ENCODE measurements around the gene TMEM165. TPM values are rescaled to one million over a fixed set of nuclear protein-coding genes. Genes with fewer than 3 reads are reported as not detected.

The TMEM165 gene
- total RNA-seq, 1 experiment from 2014 or later = 90.4 TPM

DNA sequence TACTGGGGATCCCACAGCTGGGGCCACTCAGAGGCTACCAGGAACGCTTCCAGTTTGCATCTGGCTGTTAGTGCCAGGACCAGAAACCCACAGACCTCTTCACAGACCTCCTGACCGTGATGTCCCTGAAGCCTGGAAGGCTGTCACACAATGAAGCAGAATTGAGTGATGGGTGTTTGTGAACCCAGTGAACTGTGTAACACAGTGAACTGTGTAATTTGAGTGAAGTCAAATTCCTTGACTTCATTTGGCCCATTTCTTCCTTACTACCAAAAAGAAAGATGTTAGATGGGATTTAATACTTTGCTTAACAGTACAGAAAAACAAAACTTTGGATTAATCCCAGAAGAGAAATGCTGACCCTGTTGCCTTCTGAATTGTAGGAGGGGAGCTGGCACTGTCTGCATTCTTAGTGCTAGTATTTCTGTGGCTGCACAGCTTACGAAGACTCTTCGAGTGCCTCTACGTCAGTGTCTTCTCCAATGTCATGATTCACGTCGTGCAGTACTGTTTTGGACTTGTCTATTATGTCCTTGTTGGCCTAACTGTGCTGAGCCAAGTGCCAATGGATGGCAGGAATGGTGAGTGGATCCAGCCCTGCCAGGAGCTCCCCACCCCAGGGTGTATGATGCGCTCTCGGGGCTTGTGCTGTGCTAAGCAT is 31.9 kb upstream of the TMEM165 start:
- H3K4me3 Mint-ChIP-seq (ENCODE audit: unreplicated experiment) = no peak overlapping the region
- no TSS peak for BruUV-seq (replicated peaks)

DNA sequence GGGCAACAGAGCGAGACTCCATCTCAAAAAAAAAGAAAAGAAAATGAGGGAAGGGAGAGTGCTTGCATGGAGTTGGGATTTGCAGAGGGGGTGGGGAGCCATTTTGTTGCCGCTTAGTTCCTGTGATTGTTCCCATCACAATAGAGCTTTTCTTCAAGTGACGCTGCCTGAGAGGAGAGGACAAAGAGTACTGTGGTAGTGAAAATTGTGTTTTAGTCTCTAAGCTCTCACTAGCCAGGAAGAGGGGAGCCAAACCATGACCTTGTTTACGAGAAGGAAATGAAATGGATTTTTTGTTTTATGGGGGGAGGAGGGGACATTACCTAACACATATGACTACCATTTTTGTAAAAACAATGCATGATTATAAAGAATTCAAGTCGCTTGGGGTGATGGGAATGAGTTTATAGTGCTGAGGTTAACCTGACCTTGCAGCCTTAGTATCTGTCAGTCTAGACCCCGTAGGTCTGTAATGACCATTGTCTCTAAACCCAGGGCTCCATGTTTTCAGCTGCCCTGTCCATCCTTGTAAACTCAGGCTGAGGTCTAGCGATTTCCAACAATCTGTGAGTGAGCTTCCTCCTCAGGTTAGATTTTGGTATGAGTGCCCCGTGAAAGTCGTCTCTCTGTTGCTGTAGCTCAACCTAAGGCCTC is 30.9 kb upstream of the TMEM165 start:
- Histone ChIP-seq H3K27me3 (replicated peaks; ENCODE audit: control insufficient read depth, insufficient read depth, low read length) (no peaks in the 10 kb centered on the region), H3K36me3 (ENCODE audit: control insufficient read depth, insufficient read depth, low read length) (no peaks in the 10 kb centered on the region), H3K9me3 (no peaks in the 10 kb centered on the region), H3K4me1 (peaks cover 16% of the 10 kb centered on the region), H3K4me3 (ENCODE audit: low read depth, low read length) (no peak overlapping the region)
- CTCF ChIA-PET = no interaction called here
- H3K27ac Mint-ChIP-seq (ENCODE audit: unreplicated experiment) = no peak overlapping the region
- no peaks in the 10 kb centered on the region for H3K9me3 Mint-ChIP-seq (ENCODE audit: unreplicated experiment)
- BruUV-seq (replicated peaks) = no TSS peak
- no peaks in the 10 kb centered on the region for H3K36me3 Mint-ChIP-seq (ENCODE audit: insufficient read depth, unreplicated experiment)
- DNase-seq = no peak
- H3K4me3 Mint-ChIP-seq (ENCODE audit: unreplicated experiment) = no peak overlapping the region
- H3K27me3 Mint-ChIP-seq (ENCODE audit: insufficient read depth, unreplicated experiment) = no peaks in the 10 kb centered on the region
- intact Hi-C loops (cut with micrococcal nuclease; ENCODE audit: unreplicated experiment) = no loop called here
- TF ChIP-seq, protein P1, sequence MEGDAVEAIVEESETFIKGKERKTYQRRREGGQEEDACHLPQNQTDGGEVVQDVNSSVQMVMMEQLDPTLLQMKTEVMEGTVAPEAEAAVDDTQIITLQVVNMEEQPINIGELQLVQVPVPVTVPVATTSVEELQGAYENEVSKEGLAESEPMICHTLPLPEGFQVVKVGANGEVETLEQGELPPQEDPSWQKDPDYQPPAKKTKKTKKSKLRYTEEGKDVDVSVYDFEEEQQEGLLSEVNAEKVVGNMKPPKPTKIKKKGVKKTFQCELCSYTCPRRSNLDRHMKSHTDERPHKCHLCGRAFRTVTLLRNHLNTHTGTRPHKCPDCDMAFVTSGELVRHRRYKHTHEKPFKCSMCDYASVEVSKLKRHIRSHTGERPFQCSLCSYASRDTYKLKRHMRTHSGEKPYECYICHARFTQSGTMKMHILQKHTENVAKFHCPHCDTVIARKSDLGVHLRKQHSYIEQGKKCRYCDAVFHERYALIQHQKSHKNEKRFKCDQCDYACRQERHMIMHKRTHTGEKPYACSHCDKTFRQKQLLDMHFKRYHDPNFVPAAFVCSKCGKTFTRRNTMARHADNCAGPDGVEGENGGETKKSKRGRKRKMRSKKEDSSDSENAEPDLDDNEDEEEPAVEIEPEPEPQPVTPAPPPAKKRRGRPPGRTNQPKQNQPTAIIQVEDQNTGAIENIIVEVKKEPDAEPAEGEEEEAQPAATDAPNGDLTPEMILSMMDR (IDR thresholded peaks at IDR 0.05; ENCODE audit: insufficient read depth in 1 of 2, low read depth in 1 of 2, low read length in 1 of 2, severe bottlenecking in 1 of 2, unreplicated experiment in 1 of 2) = no peak
- H3K4me1 Mint-ChIP-seq (ENCODE audit: low read depth, unreplicated experiment) = peaks cover 8% of the 10 kb centered on the region
- POLR2A ChIA-PET = no interaction called here

More for the DNA sequence above, 31.9 kb upstream of the TMEM165 start:
- Histone ChIP-seq H3K4me1 (peaks cover 16% of the 10 kb centered on the region), H3K4me3 (ENCODE audit: low read depth, low read length) (no peak overlapping the region), H3K9me3 (no peaks in the 10 kb centered on the region), H3K27me3 (replicated peaks; ENCODE audit: control insufficient read depth, insufficient read depth, low read length) (no peaks in the 10 kb centered on the region), H3K36me3 (ENCODE audit: control insufficient read depth, insufficient read depth, low read length) (no peaks in the 10 kb centered on the region)
- DNase-seq = no peak
- Mint-ChIP-seq H3K36me3 (ENCODE audit: insufficient read depth, unreplicated experiment) (no peaks in the 10 kb centered on the region), H3K4me1 (ENCODE audit: low read depth, unreplicated experiment) (peaks cover 8% of the 10 kb centered on the region), H3K27ac (ENCODE audit: unreplicated experiment) (no peak overlapping the region), H3K9me3 (ENCODE audit: unreplicated experiment) (no peaks in the 10 kb centered on the region), H3K27me3 (ENCODE audit: insufficient read depth, unreplicated experiment) (no peaks in the 10 kb centered on the region)
- CTCF ChIA-PET = no interaction called here
- TF ChIP-seq, protein P1 (IDR thresholded peaks at IDR 0.05; ENCODE audit: insufficient read depth in 1 of 2, low read depth in 1 of 2, low read length in 1 of 2, severe bottlenecking in 1 of 2, unreplicated experiment in 1 of 2) = no peak
- intact Hi-C loops (cut with micrococcal nuclease; ENCODE audit: unreplicated experiment) = no loop called here
- POLR2A ChIA-PET = no interaction called here

DNA sequence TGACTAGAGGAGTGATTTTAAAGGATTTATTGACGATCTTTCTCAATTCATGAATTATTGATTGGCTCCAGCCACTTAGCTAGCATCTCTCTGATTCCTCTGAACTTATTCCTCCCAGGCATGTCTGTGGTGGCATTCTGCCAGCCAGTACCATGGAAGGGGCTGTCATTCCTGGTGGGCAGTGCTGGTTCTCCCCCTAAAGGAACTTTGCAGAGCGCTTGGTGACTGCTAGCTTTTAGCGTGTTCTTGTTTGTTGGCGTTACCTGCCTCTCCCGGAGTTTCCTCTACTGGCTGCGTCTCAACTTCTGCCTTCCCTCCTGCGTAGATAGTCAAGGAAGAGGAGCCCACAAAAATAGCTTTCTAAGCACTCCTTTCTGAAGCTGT is 30.4 kb upstream of the TMEM165 start:
- Mint-ChIP-seq H3K27me3 (ENCODE audit: insufficient read depth, unreplicated experiment) (no peaks in the 10 kb centered on the region), H3K36me3 (ENCODE audit: insufficient read depth, unreplicated experiment) (no peaks in the 10 kb centered on the region), H3K27ac (ENCODE audit: unreplicated experiment) (no peak overlapping the region), H3K4me1 (ENCODE audit: low read depth, unreplicated experiment) (peaks cover 8% of the 10 kb centered on the region), H3K9me3 (ENCODE audit: unreplicated experiment) (no peaks in the 10 kb centered on the region), H3K4me3 (ENCODE audit: unreplicated experiment) (no peak overlapping the region)
- intact Hi-C loops (cut with micrococcal nuclease; ENCODE audit: unreplicated experiment) = no loop called here
- TF ChIP-seq, protein P1 (IDR thresholded peaks at IDR 0.05; ENCODE audit: insufficient read depth in 1 of 2, low read depth in 1 of 2, low read length in 1 of 2, severe bottlenecking in 1 of 2, unreplicated experiment in 1 of 2) = no peak
- CTCF ChIA-PET = no interaction called here
- Histone ChIP-seq H3K4me3 (ENCODE audit: low read depth, low read length) (no peak overlapping the region), H3K9me3 (no peaks in the 10 kb centered on the region), H3K4me1 (peaks cover 16% of the 10 kb centered on the region), H3K27me3 (replicated peaks; ENCODE audit: control insufficient read depth, insufficient read depth, low read length) (no peaks in the 10 kb centered on the region), H3K36me3 (ENCODE audit: control insufficient read depth, insufficient read depth, low read length) (no peaks in the 10 kb centered on the region)
- no peak for DNase-seq
- POLR2A ChIA-PET = no interaction called here
- BruUV-seq (replicated peaks) = no TSS peak
